Measurements from ENCODE around the gene SCLY. TPM values are rescaled to one million over a fixed set of nuclear protein-coding genes. Genes with fewer than 3 reads are reported as not detected.
A peak's percentile ranks its signal among the peaks of the same experiment; 100 is the strongest.

The SCLY gene
- total and polyA plus RNA-seq, 2 of the 13 experiments (the other 11 are each of a cell fraction or from before 2014, with no cell fraction given), result 27.9 to 38.6 TPM

GRCh38 chr2:238060542-238061314 is at the start of gene SCLY (continued):
- TF ChIP-seq ZNF615 (CRISPR knock-in tag; IDR thresholded peaks at IDR 0.05; ENCODE audit: borderline replicate concordance) (peak; percentile 94), ZNF256 (CRISPR knock-in tag; conservative IDR thresholded peaks at IDR 0.05) (peak; percentile 68; the same call in 1 of the 2 replicates), CAMTA2 (CRISPR knock-in tag; IDR thresholded peaks at IDR 0.05; ENCODE audit: borderline replicate concordance) (peak; percentile 86; the same call in 1 of the 2 replicates), ZBTB8A (CRISPR knock-in tag; IDR thresholded peaks at IDR 0.05; ENCODE audit: borderline replicate concordance, low read depth) (0 out of 2 replicates have a peak, but pooled peaks have one; percentile 55), SP1 (IDR thresholded peaks at IDR 0.05) (no peak), SP1 (CRISPR knock-in tag; IDR thresholded peaks at IDR 0.05) (peak; percentile 73), PRMT3 (CRISPR knock-in tag; IDR thresholded peaks at IDR 0.05; ENCODE audit: borderline replicate concordance, low read depth) (no peak), ZNF143 (CRISPR knock-in tag; IDR thresholded peaks at IDR 0.05) (peak; percentile 55; the same call in 1 of the 2 replicates), HINFP (CRISPR knock-in tag; IDR thresholded peaks at IDR 0.05; ENCODE audit: low read depth) (no peak; the same call in 1 of the 2 replicates), PBX3 (CRISPR knock-in tag; IDR thresholded peaks at IDR 0.05; ENCODE audit: borderline replicate concordance) (no peak), ZNF530 (CRISPR knock-in tag; IDR thresholded peaks at IDR 0.05; ENCODE audit: low read depth) (no peak), ZNF674 (CRISPR knock-in tag; IDR thresholded peaks at IDR 0.05; ENCODE audit: low read depth) (no peak), NFIB (CRISPR knock-in tag; IDR thresholded peaks at IDR 0.05; ENCODE audit: borderline replicate concordance) (0 out of 2 replicates have a peak, but pooled peaks have one; percentile 64), SP4 (CRISPR knock-in tag; IDR thresholded peaks at IDR 0.05) (peak; percentile 91), POLR2AphosphoS2 (IDR thresholded peaks at IDR 0.05; ENCODE audit: low read depth, low read length) (no peak), ELK4 (CRISPR knock-in tag; IDR thresholded peaks at IDR 0.05; ENCODE audit: borderline replicate concordance) (no peak), SETDB1 (CRISPR knock-in tag; IDR thresholded peaks at IDR 0.05; ENCODE audit: borderline replicate concordance) (peak; percentile 44; the same call in 1 of the 2 replicates)
